ENCODE measurements around the gene ZDHHC14. TPM values are rescaled to one million over a fixed set of nuclear protein-coding genes. Genes with fewer than 3 reads are reported as not detected.

ZDHHC14 gene
- polyA plus RNA-seq, 2 of the 4 experiments (the other 2 are of a cell fraction), result 2.2 to 2.8 TPM

DNA sequence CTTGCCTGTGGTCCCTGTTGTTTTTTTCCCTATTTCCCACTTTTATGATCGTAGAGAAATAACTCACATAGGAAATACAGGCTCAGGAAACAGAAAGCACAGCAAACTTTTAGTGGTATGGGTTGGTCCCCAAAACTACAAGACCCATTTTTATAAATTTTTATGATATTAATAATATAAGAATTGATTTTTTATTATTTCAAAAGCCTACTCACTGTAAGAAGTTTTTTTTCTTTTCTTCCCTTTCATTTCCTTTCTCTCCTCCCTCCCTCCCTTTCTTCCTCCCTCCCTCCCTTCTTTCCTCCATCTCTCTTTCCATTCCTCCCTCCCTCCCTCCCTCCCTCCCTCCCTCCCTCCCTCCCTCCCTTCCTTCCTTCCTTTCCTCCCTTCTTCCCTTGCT is 141.5 kb downstream of the ZDHHC14 start:
- no peak for FAIRE-seq
- no peaks in the 10 kb centered on the region for H3K9me3 ChIP-seq
- WGBS (ENCODE audit: missing lambda C conversion rate), result 95% methylated on average over 1 of the region's 1 CpG
- TF ChIP-seq FOXS1 (CRISPR knock-in tag; IDR thresholded peaks at IDR 0.05), result no peak
- no peak for TF ChIP-seq EHF (CRISPR knock-in tag; IDR thresholded peaks at IDR 0.05)
- no peak for TF ChIP-seq POLR2A (IDR thresholded peaks at IDR 0.05; ENCODE audit: low read length)
- no peak for TF ChIP-seq TP53 (CRISPR knock-in tag; IDR thresholded peaks at IDR 0.05)
- TF ChIP-seq ZFP36 (IDR thresholded peaks at IDR 0.05; ENCODE audit: borderline replicate concordance, partially characterized antibody), result no peak
- no peak for TF ChIP-seq RAD21 (conservative IDR thresholded peaks at IDR 0.05 in 1 of 2, IDR thresholded peaks at IDR 0.05 in 1 of 2)
- TF ChIP-seq SMC3 (IDR thresholded peaks at IDR 0.05), result no peak
- no peak for TF ChIP-seq PHF8 (IDR thresholded peaks at IDR 0.05; ENCODE audit: borderline replicate concordance, low read depth)
- TF ChIP-seq, protein P1, sequence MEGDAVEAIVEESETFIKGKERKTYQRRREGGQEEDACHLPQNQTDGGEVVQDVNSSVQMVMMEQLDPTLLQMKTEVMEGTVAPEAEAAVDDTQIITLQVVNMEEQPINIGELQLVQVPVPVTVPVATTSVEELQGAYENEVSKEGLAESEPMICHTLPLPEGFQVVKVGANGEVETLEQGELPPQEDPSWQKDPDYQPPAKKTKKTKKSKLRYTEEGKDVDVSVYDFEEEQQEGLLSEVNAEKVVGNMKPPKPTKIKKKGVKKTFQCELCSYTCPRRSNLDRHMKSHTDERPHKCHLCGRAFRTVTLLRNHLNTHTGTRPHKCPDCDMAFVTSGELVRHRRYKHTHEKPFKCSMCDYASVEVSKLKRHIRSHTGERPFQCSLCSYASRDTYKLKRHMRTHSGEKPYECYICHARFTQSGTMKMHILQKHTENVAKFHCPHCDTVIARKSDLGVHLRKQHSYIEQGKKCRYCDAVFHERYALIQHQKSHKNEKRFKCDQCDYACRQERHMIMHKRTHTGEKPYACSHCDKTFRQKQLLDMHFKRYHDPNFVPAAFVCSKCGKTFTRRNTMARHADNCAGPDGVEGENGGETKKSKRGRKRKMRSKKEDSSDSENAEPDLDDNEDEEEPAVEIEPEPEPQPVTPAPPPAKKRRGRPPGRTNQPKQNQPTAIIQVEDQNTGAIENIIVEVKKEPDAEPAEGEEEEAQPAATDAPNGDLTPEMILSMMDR (IDR thresholded peaks at IDR 0.05), result no peak
- TF ChIP-seq ESRRA (IDR thresholded peaks at IDR 0.05; ENCODE audit: borderline replicate concordance, low read length), result no peak
- no peak for TF ChIP-seq JUNB (IDR thresholded peaks at IDR 0.05)
- TF ChIP-seq, protein P2, sequence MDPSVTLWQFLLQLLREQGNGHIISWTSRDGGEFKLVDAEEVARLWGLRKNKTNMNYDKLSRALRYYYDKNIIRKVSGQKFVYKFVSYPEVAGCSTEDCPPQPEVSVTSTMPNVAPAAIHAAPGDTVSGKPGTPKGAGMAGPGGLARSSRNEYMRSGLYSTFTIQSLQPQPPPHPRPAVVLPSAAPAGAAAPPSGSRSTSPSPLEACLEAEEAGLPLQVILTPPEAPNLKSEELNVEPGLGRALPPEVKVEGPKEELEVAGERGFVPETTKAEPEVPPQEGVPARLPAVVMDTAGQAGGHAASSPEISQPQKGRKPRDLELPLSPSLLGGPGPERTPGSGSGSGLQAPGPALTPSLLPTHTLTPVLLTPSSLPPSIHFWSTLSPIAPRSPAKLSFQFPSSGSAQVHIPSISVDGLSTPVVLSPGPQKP (IDR thresholded peaks at IDR 0.05; ENCODE audit: low read depth, low read length), result no peak
- no peak for TF ChIP-seq POLR2AphosphoS2 (conservative IDR thresholded peaks at IDR 0.05; ENCODE audit: low read length)
- TF ChIP-seq, protein P3, sequence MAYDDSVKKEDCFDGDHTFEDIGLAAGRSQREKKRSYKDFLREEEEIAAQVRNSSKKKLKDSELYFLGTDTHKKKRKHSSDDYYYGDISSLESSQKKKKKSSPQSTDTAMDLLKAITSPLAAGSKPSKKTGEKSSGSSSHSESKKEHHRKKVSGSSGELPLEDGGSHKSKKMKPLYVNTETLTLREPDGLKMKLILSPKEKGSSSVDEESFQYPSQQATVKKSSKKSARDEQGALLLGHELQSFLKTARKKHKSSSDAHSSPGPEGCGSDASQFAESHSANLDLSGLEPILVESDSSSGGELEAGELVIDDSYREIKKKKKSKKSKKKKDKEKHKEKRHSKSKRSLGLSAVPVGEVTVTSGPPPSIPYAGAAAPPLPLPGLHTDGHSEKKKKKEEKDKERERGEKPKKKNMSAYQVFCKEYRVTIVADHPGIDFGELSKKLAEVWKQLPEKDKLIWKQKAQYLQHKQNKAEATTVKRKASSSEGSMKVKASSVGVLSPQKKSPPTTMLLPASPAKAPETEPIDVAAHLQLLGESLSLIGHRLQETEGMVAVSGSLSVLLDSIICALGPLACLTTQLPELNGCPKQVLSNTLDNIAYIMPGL (CRISPR knock-in tag; IDR thresholded peaks at IDR 0.05; ENCODE audit: borderline replicate concordance), result no peak
- TF ChIP-seq GATA3 (IDR thresholded peaks at IDR 0.05; ENCODE audit: borderline replicate concordance), result no peak
- no peak for TF ChIP-seq RFX5 (IDR thresholded peaks at IDR 0.05)
- DNase-seq (ENCODE audit: low read depth in 1 of 2, low spot score in 1 of 2), result no peak
- ChIA-PET CTCF (no interaction called here), POLR2A (no interaction called here)
- ATAC-seq, result no peak
- H3K4me3 ChIP-seq, result no peak overlapping the region
- H3K4me2 ChIP-seq, result no peak overlapping the region
- no peak overlapping the region for H3K27ac ChIP-seq
- H3K4me1 ChIP-seq, result peaks cover 9% of the 10 kb centered on the region; the same call in 1 of the 3 replicates

DNA sequence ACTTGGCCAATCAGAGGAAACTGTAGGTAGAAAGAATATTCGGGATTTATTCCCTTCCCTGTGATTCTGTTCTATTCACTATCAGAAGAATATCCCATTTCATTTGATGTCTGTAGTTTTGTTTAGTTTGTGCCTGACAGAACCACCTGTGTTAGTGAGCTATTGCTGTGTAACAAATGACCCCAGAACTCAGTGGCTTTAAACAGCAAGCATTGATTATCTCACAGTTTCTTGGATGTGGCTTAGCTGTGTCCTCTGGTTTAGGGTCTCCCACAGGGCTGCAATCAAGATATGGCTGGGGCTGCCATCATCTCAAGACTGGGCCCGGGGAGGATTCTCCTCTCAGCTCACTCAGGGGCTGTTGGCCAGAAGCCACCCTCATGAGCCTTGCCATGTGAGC is 143.7 kb downstream of the ZDHHC14 start:
- Histone ChIP-seq H3K4me1 (no peaks in the 10 kb centered on the region), H3K27ac (no peak overlapping the region), H3K4me2 (no peak overlapping the region), H3K9me3 (no peaks in the 10 kb centered on the region), H3K4me3 (no peak overlapping the region)
- 63% methylated on average over 2 of the region's 2 CpGs for WGBS (ENCODE audit: missing lambda C conversion rate)
- DNase-seq (ENCODE audit: low read depth in 1 of 2, low spot score in 1 of 2) (no peak), FAIRE-seq (no peak), ATAC-seq (no peak)
- POLR2A ChIA-PET, result no interaction called here
- CTCF ChIA-PET, result no interaction called here
- TF ChIP-seq, protein P3 (CRISPR knock-in tag; IDR thresholded peaks at IDR 0.05; ENCODE audit: borderline replicate concordance), result no peak
- TF ChIP-seq NPAS2 (CRISPR knock-in tag; IDR thresholded peaks at IDR 0.05; ENCODE audit: borderline replicate concordance) (no peak), CBX8 (IDR thresholded peaks at IDR 0.05) (no peak), HDAC2 (IDR thresholded peaks at IDR 0.05) (no peak), TP53 (CRISPR knock-in tag; IDR thresholded peaks at IDR 0.05) (no peak), EHF (CRISPR knock-in tag; IDR thresholded peaks at IDR 0.05) (no peak), EP300 (IDR thresholded peaks at IDR 0.05) (no peak), CEBPB (IDR thresholded peaks at IDR 0.05) (no peak)
- TF ChIP-seq, protein P2 (IDR thresholded peaks at IDR 0.05; ENCODE audit: low read depth, low read length), result no peak
- TF ChIP-seq, protein P4, sequence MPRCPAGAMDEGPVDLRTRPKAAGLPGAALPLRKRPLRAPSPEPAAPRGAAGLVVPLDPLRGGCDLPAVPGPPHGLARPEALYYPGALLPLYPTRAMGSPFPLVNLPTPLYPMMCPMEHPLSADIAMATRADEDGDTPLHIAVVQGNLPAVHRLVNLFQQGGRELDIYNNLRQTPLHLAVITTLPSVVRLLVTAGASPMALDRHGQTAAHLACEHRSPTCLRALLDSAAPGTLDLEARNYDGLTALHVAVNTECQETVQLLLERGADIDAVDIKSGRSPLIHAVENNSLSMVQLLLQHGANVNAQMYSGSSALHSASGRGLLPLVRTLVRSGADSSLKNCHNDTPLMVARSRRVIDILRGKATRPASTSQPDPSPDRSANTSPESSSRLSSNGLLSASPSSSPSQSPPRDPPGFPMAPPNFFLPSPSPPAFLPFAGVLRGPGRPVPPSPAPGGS (IDR thresholded peaks at IDR 0.05), result no peak

Measured in A549 (cell line).